Stimulated activated CD8-positive, alpha-beta memory T cell treated with anti-CD3 and anti-CD28 coated beads, Interleukin-7, amount 100 ng/mL, for 4 hours (primary cell): Measurements from ENCODE around the gene KIAA0586.
"Not testable (repeated sequence)": the region's sequence is repeated elsewhere in the genome, so short reads cannot be mapped to it uniquely, and the experiment has no call there.

ENCODE experiments used
- DNase-seq, 2 donors: peaks; one replicate each; pipeline ENCODE4 v3.0.0-alpha.2; 2020; ENCODE audit warnings: low read depth in 2 of 2

KIAA0586 gene

GRCh38 chr14:58464652-58465051 lies 37.1 kb downstream of the KIAA0586 start:
- DNase-seq, result no peak

- no peak for DNase-seq
These were observed 37.9 kb downstream of the KIAA0586 start for GRCh38 chr14:58465421-58465820.

GRCh38 chr14:58466459-58466858 lies 38.9 kb downstream of the KIAA0586 start:
- no peak for DNase-seq

GRCh38 chr14:58467575-58467974 lies 40.1 kb downstream of the KIAA0586 start:
- DNase-seq, result no peak

- DNase-seq, result no peak
These were observed 41.8 kb downstream of the KIAA0586 start for GRCh38 chr14:58469309-58469708.

- no peak for DNase-seq
These were observed 48.8 kb downstream of the KIAA0586 start for GRCh38 chr14:58476320-58476719.

- no peak for DNase-seq
These were observed 50.1 kb downstream of the KIAA0586 start for GRCh38 chr14:58477653-58478052.

- not testable (repeated sequence) for DNase-seq
These were observed 50.8 kb downstream of the KIAA0586 start for GRCh38 chr14:58478329-58478728.

- no peak for DNase-seq
These were observed 52.5 kb downstream of the KIAA0586 start for GRCh38 chr14:58479975-58480374.

GRCh38 chr14:58484176-58484575 lies 56.7 kb downstream of the KIAA0586 start:
- DNase-seq, result no peak

GRCh38 chr14:58488550-58488949 lies 61.0 kb downstream of the KIAA0586 start:
- no peak for DNase-seq

GRCh38 chr14:58491593-58491992 lies 64.1 kb downstream of the KIAA0586 start:
- DNase-seq, result no peak

GRCh38 chr14:58492044-58492443 lies 64.5 kb downstream of the KIAA0586 start:
- DNase-seq, result no peak

GRCh38 chr14:58501214-58501816 lies 73.8 kb downstream of the KIAA0586 start:
- DNase-seq, result no peak

- no peak for DNase-seq
These were observed 85.8 kb downstream of the KIAA0586 start for GRCh38 chr14:58513272-58513671.

GRCh38 chr14:58517592-58517991 lies 90.1 kb downstream of the KIAA0586 start:
- no peak for DNase-seq

- DNase-seq, result not testable (repeated sequence)
These were observed 98.2 kb downstream of the KIAA0586 start for GRCh38 chr14:58525691-58526090.

GRCh38 chr14:58533446-58533845 lies 105.9 kb downstream of the KIAA0586 start:
- no peak for DNase-seq

GRCh38 chr14:58535044-58535443 lies 107.5 kb downstream of the KIAA0586 start:
- DNase-seq, result no peak

- no peak for DNase-seq
These were observed 109.5 kb downstream of the KIAA0586 start for GRCh38 chr14:58537004-58537403.

GRCh38 chr14:58540749-58541632 lies 113.5 kb downstream of the KIAA0586 start:
- no peak for DNase-seq

- no peak for DNase-seq
These were observed 114.1 kb downstream of the KIAA0586 start for GRCh38 chr14:58541633-58542022.

GRCh38 chr14:58543253-58543652 lies 115.7 kb downstream of the KIAA0586 start:
- no peak for DNase-seq
